Measurements from ENCODE around the gene ATP8A2.

- TF ChIP-seq CTCF (IDR thresholded peaks at IDR 0.05): no peak
- no peak for TF ChIP-seq EP300 (IDR thresholded peaks at IDR 0.05)
- TF ChIP-seq POLR2A (IDR thresholded peaks at IDR 0.05): no peak
- no peak for TF ChIP-seq POLR2AphosphoS5 (IDR thresholded peaks at IDR 0.05)
These were observed 230.4 kb downstream of the ATP8A2 start for GRCh38 chr13:25602176-25602575.
